GM19099 (cell line): ENCODE data around the gene BACH2.

ENCODE experiments used
- POLR2A ChIP-seq: IDR thresholded peaks from 3 replicates; pipeline ENCODE4 v1.6.1; 2011; ENCODE audit warnings: low read depth; ENCODE audit not compliant: insufficient read length; ENCODE audit errors: extremely low read depth

BACH2 gene

DNA sequence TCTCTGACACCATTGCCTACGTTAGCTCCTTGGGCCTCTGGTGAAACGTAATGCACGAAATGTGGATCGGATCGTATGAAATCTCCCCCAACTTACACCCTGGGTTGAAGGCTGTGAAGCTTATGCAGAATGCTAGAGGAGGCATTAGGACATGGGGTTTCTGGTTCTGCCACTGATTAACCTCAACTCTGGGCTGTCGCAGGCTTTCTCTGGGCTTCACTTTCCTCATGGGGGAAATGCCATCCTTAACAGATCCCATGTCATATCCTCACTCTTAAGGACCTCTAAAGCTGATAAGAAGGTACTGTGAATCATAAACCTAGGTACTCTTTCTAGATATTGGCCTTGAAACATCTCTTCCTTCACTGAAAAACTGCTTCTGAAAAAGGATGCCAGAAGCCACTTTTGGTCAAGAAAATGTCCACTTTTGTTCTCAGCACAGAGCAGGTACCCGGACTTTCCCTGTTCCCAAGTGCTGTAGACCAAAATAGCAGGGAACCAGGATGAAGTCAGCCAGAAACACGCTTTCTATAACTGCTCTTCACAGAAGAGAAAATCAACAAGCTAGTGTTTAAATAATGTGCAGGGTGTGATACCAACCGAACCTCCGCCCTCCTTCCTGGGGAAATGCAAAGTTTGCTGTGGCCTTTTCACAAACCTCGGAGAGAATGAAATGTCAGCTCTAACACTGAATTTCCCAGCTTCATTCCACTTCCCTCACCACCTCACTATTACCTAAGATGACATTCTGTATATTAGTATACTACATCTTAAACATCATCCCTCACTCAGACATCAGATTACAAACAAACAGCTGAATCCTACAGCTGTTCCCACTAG, 118.9 kb downstream of the BACH2 start:
- TF ChIP-seq POLR2A, result no peak

DNA sequence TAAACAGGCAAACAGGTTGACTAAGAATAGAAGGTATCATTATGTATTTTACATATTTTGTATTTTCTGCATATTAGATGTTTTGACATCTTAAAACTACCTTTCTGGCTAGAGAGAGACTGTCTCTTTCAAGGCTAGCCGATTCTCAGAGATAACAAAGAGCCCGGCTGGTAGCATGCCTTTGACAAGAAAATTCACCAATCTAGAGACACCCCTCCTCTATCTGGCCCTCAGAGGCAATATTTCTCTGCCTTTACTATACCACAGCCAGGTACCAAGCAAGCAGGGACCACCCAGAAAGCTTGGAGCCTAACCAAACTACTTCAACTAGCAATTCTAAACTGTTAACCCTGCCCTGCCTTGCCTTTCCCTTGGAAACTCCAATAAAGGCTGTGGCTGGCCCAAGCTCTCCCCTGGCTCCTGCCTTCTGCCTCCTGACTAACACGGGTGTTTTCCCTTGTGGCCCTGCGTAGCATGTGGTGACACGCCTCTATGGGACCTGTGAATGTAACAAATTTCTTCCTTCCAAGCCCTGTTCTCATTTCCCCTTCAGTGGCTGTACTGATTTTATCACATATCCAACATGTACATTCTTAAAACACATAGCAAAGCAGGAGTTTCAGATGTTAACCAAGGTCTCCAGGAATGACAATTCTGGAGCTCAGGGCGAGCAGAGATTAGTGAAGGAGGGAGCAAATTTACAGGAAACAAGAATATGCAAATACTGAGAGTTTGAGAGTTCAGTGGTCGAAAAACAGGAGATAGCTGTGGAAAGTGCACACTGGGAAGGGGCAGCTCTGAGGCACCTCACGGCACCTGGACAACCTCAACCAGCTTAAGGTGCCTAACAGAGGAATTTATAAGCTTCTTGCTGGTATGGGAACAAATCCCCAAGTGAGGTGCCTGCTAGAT, 120.8 kb downstream of the BACH2 start:
- no peak for TF ChIP-seq POLR2A

DNA sequence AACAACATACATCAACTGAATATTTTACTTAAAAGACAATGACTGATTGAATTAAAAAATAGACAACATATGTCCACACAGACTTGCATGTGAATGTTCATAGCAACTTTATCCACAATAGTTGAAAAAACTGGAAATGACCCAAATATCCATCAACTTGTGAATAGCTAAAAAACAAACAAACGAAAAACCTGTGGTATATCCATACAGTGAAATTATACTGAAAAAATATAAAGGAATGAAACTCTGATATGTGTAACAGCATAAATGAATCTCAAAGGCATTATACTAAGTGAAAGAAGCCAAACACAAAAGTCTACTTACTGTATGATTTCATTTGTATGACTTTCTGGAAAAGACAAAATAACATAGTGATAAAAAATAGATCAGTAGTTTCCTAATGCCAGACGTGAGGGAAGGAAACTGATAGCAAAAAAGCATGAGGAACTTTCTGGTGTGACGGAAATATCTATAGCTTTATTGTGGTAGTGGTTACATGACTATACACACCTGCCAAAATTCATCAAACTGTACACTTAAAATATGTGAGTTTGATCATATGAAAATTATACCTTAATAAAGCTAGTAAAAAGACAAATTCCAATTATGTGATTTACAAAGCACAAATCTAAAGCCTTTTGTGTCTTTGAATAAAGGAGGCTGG, 123.2 kb downstream of the BACH2 start:
- TF ChIP-seq POLR2A, result no peak

DNA sequence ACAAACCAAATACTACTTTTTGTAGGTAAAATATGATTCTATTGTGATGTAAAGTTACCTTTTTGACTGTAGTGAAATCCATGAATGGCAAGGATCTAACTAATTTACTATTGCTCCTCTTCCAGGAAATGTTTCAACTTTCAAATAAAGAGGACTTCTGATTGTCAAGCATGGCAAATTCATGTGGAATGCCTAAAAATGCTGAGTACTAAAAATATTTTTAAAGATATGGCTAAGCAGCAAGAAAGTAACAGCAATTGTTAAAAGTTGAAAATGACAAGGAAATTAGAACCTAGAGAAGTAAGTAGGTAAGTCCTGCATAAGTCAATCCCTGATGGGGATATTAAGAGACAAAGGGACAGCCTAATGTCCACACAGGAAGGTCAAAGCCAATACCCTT, 126.0 kb downstream of the BACH2 start:
- TF ChIP-seq POLR2A, result no peak

DNA sequence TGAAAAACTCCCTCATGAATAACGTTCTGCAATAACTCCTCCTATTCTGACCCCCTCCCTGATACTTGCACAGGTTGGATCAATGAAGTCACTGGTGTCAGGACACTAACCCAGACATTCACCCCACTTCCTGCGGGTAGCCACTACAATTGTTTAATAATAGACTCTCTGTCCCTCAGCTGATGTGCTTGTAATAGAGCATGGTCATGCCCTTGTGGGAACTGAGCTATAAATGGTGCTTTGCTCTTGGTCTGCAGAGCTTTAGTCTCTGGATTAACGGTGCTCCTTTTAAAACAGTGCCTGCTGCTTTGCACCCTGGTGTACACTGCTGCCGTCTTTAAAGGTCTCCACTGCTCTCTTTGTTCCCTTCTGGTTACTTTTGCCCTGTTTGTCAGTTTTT, 127.3 kb downstream of the BACH2 start:
- TF ChIP-seq POLR2A, result no peak

DNA sequence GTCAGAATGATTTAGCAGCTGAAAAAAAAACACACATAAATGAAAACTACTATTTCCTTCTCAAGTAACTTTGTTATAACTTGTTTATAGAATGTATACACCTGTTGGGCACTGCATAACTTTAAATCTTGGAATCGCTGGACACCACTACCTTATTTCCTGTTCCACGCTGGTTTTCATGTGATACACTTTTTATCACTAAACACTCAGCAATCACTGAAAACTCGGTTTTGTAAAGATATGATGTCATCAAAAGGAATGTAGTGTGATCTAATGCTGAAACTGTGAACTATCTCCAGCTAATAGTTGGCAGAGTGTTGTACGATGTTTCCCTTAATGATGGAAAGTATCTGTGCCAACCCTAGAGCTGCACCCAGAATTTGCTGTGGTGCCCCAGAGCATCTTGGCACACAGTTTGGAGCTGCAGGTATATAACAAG, 127.9 kb downstream of the BACH2 start:
- TF ChIP-seq POLR2A, result no peak

DNA sequence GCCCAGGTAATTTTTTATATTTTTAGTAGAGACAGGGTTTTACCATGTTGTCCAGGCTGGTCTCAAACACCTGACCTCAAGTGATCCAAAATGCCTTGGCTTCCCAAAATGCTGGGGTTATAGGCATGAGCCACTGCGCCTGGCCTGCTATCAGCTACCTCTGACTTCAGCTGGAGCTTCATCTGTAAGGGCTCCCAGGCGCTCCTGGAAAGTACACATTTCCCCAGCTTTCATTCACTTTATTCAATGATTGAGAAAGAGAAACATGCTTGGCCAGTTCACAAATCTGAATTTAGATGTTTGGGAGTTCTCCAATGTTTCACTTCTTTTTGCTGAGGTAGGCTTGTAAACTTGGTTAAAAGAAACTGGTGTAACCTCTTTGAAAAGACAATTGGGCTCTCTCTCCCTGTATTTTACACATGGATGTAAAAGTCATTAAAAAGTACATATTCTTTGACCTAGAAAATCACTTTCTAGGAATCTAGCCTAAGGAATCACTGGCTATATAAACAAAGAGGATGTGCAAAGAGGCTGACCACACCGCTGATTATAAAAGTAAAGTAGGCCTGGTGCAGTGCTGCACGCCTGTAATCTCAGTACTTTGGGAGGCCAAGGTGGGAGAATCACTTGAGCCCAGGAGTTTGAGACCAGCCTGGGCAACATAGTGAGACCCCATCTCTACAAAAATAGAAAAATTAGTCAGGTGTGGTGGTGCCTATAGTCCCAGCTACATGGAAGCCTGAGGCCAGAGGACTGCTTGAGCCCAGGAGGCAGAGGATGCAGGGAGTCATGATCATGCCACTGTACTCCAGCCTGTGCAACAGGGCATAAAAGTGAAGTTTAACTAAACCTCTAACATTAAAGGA, 128.9 kb downstream of the BACH2 start:
- no peak for TF ChIP-seq POLR2A

DNA sequence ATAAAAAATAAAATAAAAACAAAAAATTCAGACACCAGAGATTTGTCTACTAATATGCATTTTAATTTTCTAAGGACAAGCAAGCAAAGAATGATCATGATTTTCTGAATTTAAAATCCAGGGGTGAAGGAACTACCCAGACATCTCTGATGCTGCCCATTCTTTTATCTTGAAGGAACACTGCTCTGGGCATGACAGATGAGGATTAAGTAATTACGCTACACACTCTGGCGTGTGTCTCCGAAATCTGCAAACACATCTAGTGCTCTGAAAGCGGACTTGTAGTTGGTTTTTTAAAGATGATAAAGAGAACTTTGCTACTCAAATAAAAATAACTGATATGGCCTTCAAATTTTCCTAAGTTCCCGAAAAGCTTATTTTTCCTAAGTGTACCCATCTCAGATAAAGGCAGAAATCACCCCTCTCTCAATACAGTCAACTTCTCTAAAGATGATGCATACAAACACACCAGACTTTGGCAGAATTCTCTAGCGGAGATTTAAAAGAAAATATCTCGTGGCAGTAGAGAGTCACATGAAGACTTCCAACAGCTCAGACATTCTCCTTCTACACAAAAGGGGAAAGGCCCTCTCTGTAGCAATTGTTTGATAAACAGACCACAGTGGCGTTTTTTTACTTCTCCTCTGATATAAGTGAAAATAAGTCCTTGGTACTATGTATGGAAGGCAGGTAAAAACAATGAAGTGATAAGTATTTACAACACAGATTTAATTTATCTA, 133.8 kb downstream of the BACH2 start:
- TF ChIP-seq POLR2A, result no peak

DNA sequence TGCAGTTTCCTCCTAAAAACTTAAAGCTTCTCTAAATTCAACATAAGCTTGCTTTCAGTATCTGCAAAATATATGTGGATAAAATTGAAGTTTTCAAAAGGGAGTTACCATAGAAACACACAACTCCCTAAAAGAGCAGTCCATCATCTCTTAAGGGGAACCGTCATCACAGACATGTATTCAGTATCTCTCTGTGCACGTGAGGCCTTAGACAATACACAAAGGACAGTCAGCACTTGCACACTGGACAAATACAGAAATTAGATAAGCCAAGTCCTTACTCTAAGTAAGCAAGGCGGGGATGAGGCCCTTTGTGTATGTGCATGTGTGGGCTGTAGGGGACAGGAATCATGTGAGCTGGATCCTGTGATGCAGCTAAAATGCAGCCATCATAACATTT, 136.6 kb downstream of the BACH2 start:
- no peak for TF ChIP-seq POLR2A

DNA sequence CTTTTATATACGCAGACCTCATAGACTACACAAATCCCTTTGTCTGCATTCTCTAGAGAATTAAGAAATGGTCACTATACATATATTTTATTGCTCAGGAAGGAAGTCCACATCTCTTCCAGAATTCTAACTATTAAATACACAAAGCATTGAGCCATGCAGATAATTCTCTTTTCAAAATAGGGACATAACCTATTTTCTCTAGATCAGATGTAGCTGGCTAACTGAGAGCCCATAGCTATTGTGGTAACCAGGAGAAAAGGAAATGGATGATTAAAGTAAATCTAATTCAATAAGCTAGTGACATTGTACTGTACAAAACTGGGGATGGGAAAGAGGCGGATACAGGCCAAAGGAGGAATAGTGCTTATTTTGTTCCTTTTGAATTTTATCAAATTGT, 137.2 kb downstream of the BACH2 start:
- TF ChIP-seq POLR2A, result no peak

DNA sequence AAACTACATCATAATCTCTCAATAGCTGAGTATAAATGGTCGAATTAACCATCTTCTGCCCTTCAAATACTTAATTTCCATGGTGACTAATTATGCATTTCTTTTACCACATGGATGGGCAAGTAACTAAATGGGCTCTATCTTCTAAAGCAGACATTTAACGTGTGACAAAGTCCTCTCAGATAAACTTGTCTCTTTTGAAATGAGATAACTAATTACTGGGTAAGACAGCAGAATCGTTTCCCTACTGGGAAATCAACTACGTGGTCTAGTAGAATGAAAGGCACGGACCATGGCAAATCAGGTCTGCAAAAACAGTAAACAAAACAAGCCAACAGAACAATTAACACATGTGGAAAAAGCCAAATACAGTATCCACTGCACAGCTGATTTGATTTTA, 137.7 kb downstream of the BACH2 start:
- no peak for TF ChIP-seq POLR2A

DNA sequence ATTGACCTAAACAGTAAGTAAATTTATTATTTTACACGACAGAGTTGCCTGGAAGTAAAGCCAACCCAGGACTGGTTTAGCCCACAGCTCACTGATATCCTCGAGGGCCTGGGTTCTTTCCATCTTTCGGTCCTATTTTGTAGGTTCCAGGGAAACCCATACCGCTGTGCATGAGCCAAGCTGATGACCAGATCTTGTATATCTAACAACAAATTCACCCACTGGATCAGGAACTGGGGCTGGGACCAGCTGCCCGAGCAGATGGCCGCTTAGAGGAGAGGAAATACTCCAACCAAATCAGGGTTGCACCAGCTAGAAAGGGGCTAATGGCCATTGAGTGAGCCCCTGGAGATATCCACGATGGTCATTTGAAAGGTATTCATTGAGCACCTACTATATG, 139.2 kb downstream of the BACH2 start:
- TF ChIP-seq POLR2A, result no peak

DNA sequence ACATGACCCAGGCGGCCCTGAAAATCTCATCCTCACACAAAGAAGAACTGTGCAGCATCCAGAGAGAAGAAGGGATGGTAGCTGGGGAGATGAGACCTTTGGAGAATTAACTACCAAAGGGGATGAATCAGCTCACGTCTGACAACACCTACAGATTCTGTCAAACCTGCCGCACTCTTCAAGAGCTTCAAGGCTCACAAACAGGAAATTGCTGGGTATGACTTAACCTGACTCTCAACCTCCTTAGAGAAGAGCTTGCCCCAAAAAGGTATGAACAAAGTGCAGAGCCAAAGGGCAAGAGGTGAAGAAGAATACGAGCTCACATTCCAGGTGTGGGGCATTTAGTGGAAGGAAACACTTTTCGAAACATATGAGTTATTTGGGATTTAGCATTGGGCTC, 139.8 kb downstream of the BACH2 start:
- no peak for TF ChIP-seq POLR2A
